ENCODE measurements around the gene KCNJ2.

Gene KCNJ2

DNA sequence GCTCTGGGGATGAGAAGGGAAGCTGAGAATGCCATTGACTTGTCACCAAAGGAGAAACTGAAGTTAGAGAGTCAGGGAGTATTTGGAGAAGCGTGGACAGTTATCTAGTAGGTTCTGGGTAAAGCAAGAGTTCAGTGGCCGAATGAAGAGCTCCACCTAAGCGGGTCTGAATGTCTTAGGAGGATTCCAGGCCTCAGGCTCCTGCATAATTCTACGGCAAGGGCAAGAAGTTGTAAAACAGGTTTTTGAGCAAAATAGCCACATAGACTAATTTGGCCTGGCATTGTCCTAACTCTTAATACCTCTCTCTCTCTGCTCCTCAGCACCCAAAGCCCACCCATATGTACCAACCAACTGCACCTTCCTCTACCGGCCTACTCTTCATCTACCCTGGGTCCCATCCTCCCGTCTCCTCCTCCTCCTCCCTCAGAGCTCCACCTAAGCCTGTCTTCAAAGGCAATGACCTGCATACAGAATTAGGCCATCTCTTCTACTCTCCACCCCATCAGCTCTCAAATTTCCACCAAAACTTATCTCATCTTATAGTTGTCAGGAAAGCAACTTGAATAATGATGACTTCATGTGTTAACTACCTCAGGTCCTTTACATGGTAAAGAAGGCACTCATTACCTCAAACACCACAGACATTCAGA is 42.0 kb upstream of the KCNJ2 start:
- no peak for ATAC-seq (ENCODE audit: insufficient read depth, low read depth)
- H3K4me1 ChIP-seq (ENCODE audit: insufficient read depth, low read length), result no peaks in the 10 kb centered on the region
- no peak for DNase-seq
- no peaks in the 10 kb centered on the region for H3K36me3 ChIP-seq (ENCODE audit: insufficient read depth, low read length)
- no peak overlapping the region for H3K9ac ChIP-seq (ENCODE audit: low read depth, low read length)
- H3K9me3 ChIP-seq (ENCODE audit: insufficient read depth, low read length, severe bottlenecking), result no peaks in the 10 kb centered on the region
- no peaks in the 10 kb centered on the region for H3K79me2 ChIP-seq (ENCODE audit: insufficient read depth, low read length)
- H3K27me3 ChIP-seq (ENCODE audit: insufficient read depth, low read length, poor library complexity), result no peaks in the 10 kb centered on the region
- H2AFZ ChIP-seq (ENCODE audit: low read depth, low read length), result no peak overlapping the region
- H3K27ac ChIP-seq (ENCODE audit: low read length), result no peak overlapping the region
- no peak overlapping the region for H3K4me3 ChIP-seq (ENCODE audit: low read depth in 1 of 2, low read length in 2 of 2)
- no peak overlapping the region for H3K4me2 ChIP-seq (ENCODE audit: insufficient read depth, low read length)
- no peaks in the 10 kb centered on the region for H4K20me1 ChIP-seq (ENCODE audit: insufficient read depth, low read length)
- no peak for TF ChIP-seq EZH2 (IDR thresholded peaks at IDR 0.05; ENCODE audit: borderline replicate concordance, low read depth, low read length, severe bottlenecking)
- TF ChIP-seq, protein P1, sequence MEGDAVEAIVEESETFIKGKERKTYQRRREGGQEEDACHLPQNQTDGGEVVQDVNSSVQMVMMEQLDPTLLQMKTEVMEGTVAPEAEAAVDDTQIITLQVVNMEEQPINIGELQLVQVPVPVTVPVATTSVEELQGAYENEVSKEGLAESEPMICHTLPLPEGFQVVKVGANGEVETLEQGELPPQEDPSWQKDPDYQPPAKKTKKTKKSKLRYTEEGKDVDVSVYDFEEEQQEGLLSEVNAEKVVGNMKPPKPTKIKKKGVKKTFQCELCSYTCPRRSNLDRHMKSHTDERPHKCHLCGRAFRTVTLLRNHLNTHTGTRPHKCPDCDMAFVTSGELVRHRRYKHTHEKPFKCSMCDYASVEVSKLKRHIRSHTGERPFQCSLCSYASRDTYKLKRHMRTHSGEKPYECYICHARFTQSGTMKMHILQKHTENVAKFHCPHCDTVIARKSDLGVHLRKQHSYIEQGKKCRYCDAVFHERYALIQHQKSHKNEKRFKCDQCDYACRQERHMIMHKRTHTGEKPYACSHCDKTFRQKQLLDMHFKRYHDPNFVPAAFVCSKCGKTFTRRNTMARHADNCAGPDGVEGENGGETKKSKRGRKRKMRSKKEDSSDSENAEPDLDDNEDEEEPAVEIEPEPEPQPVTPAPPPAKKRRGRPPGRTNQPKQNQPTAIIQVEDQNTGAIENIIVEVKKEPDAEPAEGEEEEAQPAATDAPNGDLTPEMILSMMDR (IDR thresholded peaks at IDR 0.05; ENCODE audit: borderline replicate concordance, extremely low read depth, low read length, poor library complexity, severe bottlenecking), result no peak

DNA sequence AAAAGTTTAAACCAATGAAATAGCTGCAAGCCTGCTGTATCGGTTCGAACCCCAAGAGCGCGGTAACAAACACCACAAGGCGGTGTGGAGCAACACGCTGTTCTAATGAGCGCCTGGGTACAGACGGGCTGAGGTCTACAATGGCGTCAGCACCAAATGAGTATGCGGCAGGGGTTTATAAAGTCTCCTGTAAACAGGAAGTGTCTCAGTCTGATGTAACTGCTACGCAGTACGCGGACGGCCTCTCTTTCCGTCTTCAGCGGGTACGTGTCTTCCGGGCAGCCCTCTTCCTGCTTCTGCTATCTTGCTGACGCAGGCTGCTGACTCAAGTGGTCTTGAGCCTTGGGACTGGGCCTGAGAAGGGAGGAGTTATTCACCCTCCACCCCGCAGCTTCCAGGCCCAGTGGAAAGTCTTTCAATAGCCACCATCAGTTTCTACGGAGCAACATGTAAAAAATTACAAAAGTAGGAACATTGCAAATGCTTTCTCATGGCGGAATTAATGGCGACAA is 40.5 kb upstream of the KCNJ2 start:
- Histone ChIP-seq H2AFZ (ENCODE audit: low read depth, low read length) (no peak overlapping the region), H3K4me1 (ENCODE audit: insufficient read depth, low read length) (no peaks in the 10 kb centered on the region)
- TF ChIP-seq EZH2 (IDR thresholded peaks at IDR 0.05; ENCODE audit: borderline replicate concordance, low read depth, low read length, severe bottlenecking), result no peak
- TF ChIP-seq, protein P1 (IDR thresholded peaks at IDR 0.05; ENCODE audit: borderline replicate concordance, extremely low read depth, low read length, poor library complexity, severe bottlenecking), result no peak

DNA sequence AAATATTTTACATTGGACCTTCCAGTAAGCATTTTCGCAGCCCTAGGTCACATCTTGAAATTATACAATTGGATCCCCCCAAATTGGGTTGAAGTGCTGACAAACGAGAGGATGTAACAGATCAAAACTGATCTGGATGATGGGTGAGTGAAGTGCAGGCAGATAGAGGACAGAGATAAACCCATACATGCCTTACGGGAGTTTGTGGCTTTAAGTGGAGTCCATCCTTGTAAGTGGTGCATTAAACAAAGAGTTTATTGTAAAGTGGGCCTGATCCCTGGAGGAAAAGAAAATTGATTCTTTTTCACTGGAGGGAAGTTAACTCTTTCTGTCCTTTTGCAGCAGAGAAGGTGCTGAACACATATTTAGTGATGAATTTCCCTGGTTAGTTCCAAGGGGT is 39.0 kb upstream of the KCNJ2 start:
- no peaks in the 10 kb centered on the region for H3K4me1 ChIP-seq (ENCODE audit: insufficient read depth, low read length)
- no peak overlapping the region for H2AFZ ChIP-seq (ENCODE audit: low read depth, low read length)
- H3K27ac ChIP-seq (ENCODE audit: low read length), result no peak overlapping the region
- ATAC-seq (ENCODE audit: insufficient read depth, low read depth) (no peak), DNase-seq (no peak)
- no peak overlapping the region for H3K4me2 ChIP-seq (ENCODE audit: insufficient read depth, low read length)
- no peaks in the 10 kb centered on the region for H3K9me3 ChIP-seq (ENCODE audit: insufficient read depth, low read length, severe bottlenecking)
- no peak overlapping the region for H3K4me3 ChIP-seq (ENCODE audit: low read depth in 1 of 2, low read length in 2 of 2)
- no peaks in the 10 kb centered on the region for H3K27me3 ChIP-seq (ENCODE audit: insufficient read depth, low read length, poor library complexity)
- H3K9ac ChIP-seq (ENCODE audit: low read depth, low read length), result no peak overlapping the region
- no peaks in the 10 kb centered on the region for H3K79me2 ChIP-seq (ENCODE audit: insufficient read depth, low read length)
- no peaks in the 10 kb centered on the region for H3K36me3 ChIP-seq (ENCODE audit: insufficient read depth, low read length)
- no peaks in the 10 kb centered on the region for H4K20me1 ChIP-seq (ENCODE audit: insufficient read depth, low read length)
- TF ChIP-seq EZH2 (IDR thresholded peaks at IDR 0.05; ENCODE audit: borderline replicate concordance, low read depth, low read length, severe bottlenecking), result no peak
- TF ChIP-seq, protein P1 (IDR thresholded peaks at IDR 0.05; ENCODE audit: borderline replicate concordance, extremely low read depth, low read length, poor library complexity, severe bottlenecking), result no peak

More for the DNA sequence above, 40.5 kb upstream of the KCNJ2 start:
- DNase-seq, result no peak
- Histone ChIP-seq H3K4me2 (ENCODE audit: insufficient read depth, low read length) (no peak overlapping the region), H3K4me3 (ENCODE audit: low read depth in 1 of 2, low read length in 2 of 2) (no peak overlapping the region), H3K27me3 (ENCODE audit: insufficient read depth, low read length, poor library complexity) (no peaks in the 10 kb centered on the region), H3K9me3 (ENCODE audit: insufficient read depth, low read length, severe bottlenecking) (no peaks in the 10 kb centered on the region), H3K36me3 (ENCODE audit: insufficient read depth, low read length) (no peaks in the 10 kb centered on the region), H3K27ac (ENCODE audit: low read length) (no peak overlapping the region), H3K9ac (ENCODE audit: low read depth, low read length) (no peak overlapping the region), H4K20me1 (ENCODE audit: insufficient read depth, low read length) (no peaks in the 10 kb centered on the region), H3K79me2 (ENCODE audit: insufficient read depth, low read length) (no peaks in the 10 kb centered on the region)
- ATAC-seq (ENCODE audit: insufficient read depth, low read depth), result no peak

Data from DND-41 (cell line).